Common myeloid progenitor, CD34-positive (primary cell): ENCODE results near the gene ZNF319. TPM values are rescaled to one million over a fixed set of nuclear protein-coding genes. Genes with fewer than 3 reads are reported as not detected.
A peak's percentile ranks its signal among the peaks of the same experiment; 100 is the strongest.

Source experiments
- CTCF ChIA-PET: fragments of 350-600 bp; sonication (Branson Sonifier 250); formaldehyde crosslinking; loops from one replicate; lab custom pipeline; 2021; ENCODE audit warnings: antibody characterized with exemption; lab: Charles Lee
- POLR2A ChIA-PET: fragments of 350-600 bp; sonication (Branson Sonifier 250); formaldehyde crosslinking; loops from one replicate; lab custom pipeline; 2021; ENCODE audit warnings: antibody characterized with exemption; lab: Charles Lee
- DNase-seq, 3 donors: peaks; one replicate each; pipeline versions ENCODE4 v3.0.0 to v3.0.0-alpha.2; 2013
- H3K27ac ChIP-seq, 2 experiments: 1 replicate in 1 of 2; 2 replicates in 1 of 2; pipeline ENCODE4 v1.7.0; 2013; ENCODE audit warnings: inconsistent platforms in 2 of 2, low read length in 2 of 2, mild to moderate bottlenecking in 2 of 2, low read depth in 1 of 2, moderate library complexity in 1 of 2; ENCODE audit not compliant: severe bottlenecking in 2 of 2, insufficient read depth in 1 of 2, poor library complexity in 1 of 2
- H3K27me3 ChIP-seq, 5 experiments: replicated peaks in 2 of 5; 1 replicate in 3 of 5; 2 replicates in 2 of 5; pipeline versions ENCODE4 v1.6.1 to v1.7.0; 2013; ENCODE audit warnings: low read length in 4 of 5, mild to moderate bottlenecking in 2 of 5, moderate library complexity in 2 of 5, inconsistent platforms in 1 of 5; ENCODE audit not compliant: insufficient read depth in 5 of 5, control insufficient read depth in 4 of 5
- H3K36me3 ChIP-seq, 4 experiments: 1 replicate in 2 of 4; 2 replicates in 2 of 4; pipeline versions ENCODE4 v1.6.1 to v1.7.0; 2013; ENCODE audit warnings: low read length in 3 of 4, control low read depth in 1 of 4, mild to moderate bottlenecking in 1 of 4; ENCODE audit not compliant: control insufficient read depth in 4 of 4, insufficient read depth in 4 of 4
- H3K4me1 ChIP-seq, 4 experiments: 1 replicate in 3 of 4; 2 replicates in 1 of 4; pipeline versions ENCODE4 v1.6.1 to v1.7.1; 2013; ENCODE audit warnings: low read length in 3 of 4, mild to moderate bottlenecking in 3 of 4, control low read depth in 1 of 4, inconsistent platforms in 1 of 4, moderate library complexity in 1 of 4; ENCODE audit not compliant: control insufficient read depth in 4 of 4, insufficient read depth in 4 of 4; ENCODE audit errors: control extremely low read depth in 1 of 4
- H3K4me3 ChIP-seq, 7 experiments: 1 replicate in 4 of 7; 2 replicates in 3 of 7; pipeline versions ENCODE4 v1.5.1 to v1.7.0; 2013; ENCODE audit warnings: mild to moderate bottlenecking in 7 of 7, low read length in 6 of 7, moderate library complexity in 6 of 7, inconsistent platforms in 2 of 7, low read depth in 2 of 7, control low read depth in 1 of 7; ENCODE audit not compliant: insufficient read depth in 4 of 7, control insufficient read depth in 1 of 7; ENCODE audit errors: extremely low read depth in 1 of 7
- H3K9me3 ChIP-seq, 5 experiments: 1 replicate in 4 of 5; 2 replicates in 1 of 5; pipeline versions ENCODE4 v1.6.1 to v1.7.1; 2013; ENCODE audit warnings: low read length in 4 of 5, mild to moderate bottlenecking in 2 of 5, inconsistent platforms in 1 of 5, low read depth in 1 of 5, moderate library complexity in 1 of 5; ENCODE audit not compliant: control insufficient read depth in 4 of 5, insufficient read depth in 2 of 5; ENCODE audit errors: control extremely low read depth in 1 of 5
- WGBS: methylation state at CpG from one replicate; pipeline ENCODE4 v1.1.5; 2013; ENCODE audit not compliant: insufficient coverage; 5-methylcytosine and 5-hydroxymethylcytosine counted together
- polyA plus RNA-seq: library from polyadenylated mRNA; unstranded; fragments of 120-200 nt; gene quantifications from one replicate; pipeline ENCODE4 v1.2.1, GENCODE V29; 2013

ZNF319 gene
- 8.0 TPM for polyA plus RNA-seq

GRCh38 chr16:57999971-58000705 lies at the start of gene ZNF319:
TSS of gene ZNF319 (minus strand) at chr16:58000672. CDS start at chr16:57998265, 2,407 bp downstream.
- Histone ChIP-seq H3K27me3 (no peaks in the 10 kb centered on the region), H3K4me3 (peak within 1 kb of the TSS; percentile 70 to 89 (median 80)), H3K36me3 (peaks cover 0 to 39% (median 23%) of the 10 kb centered on the region in 4 experiments), H3K27ac (peak within 1 kb of the TSS; percentile 33 to 77), H3K4me1 (peaks cover 4 to 35% (median 24%) of the 10 kb centered on the region in 4 experiments), H3K9me3 (no peaks in the 10 kb centered on the region)
- ChIA-PET POLR2A (no interaction called here), CTCF (interaction anchor here (1.2 to 7.7 kb wide), 7 partner anchors 9 to 200 kb away, joined by 3 to 61 read pairs (median 5); no protein-coding TSS in a partner anchor)
- DNase-seq: no peak
- WGBS: 0% methylated on average over 34 of the region's 95 CpGs

GRCh38 chr16:58049232-58050185 lies 49.0 kb upstream of the ZNF319 start:
- Histone ChIP-seq H3K36me3 (no peaks in the 10 kb centered on the region), H3K4me3 (no peak overlapping the region), H3K4me1 (peaks cover 0 to 8% (median under 1%) of the 10 kb centered on the region in 4 experiments), H3K27me3 (no peaks in the 10 kb centered on the region), H3K9me3 (no peaks in the 10 kb centered on the region), H3K27ac (no peak overlapping the region)
- ChIA-PET POLR2A (no interaction called here), CTCF (interaction anchor here (0.7 to 1.6 kb wide), 3 partner anchors 11 to 455 kb away, joined by 3 read pairs; no protein-coding TSS in a partner anchor)
- WGBS: 86% methylated on average over 13 of the region's 17 CpGs
- DNase-seq: no peak

GRCh38 chr16:58048494-58049231 lies 48.2 kb upstream of the ZNF319 start:
- Histone ChIP-seq H3K9me3 (no peaks in the 10 kb centered on the region), H3K4me3 (no peak overlapping the region), H3K36me3 (no peaks in the 10 kb centered on the region), H3K4me1 (peaks cover 0 to 8% (median 0%) of the 10 kb centered on the region in 4 experiments), H3K27me3 (no peaks in the 10 kb centered on the region), H3K27ac (no peak overlapping the region)
- ChIA-PET CTCF (interaction anchor here (0.7 to 1.6 kb wide), 4 partner anchors 10 to 454 kb away, joined by 3 read pairs; no protein-coding TSS in a partner anchor), POLR2A (no interaction called here)
- DNase-seq: no peak
- WGBS: 99% methylated on average over 11 of the region's 13 CpGs

GRCh38 chr16:58047557-58048348 lies 47.3 kb upstream of the ZNF319 start:
- CTCF ChIA-PET: interaction anchor here (1.0 to 1.6 kb wide), 3 partner anchors 9 to 20 kb away, joined by 3 read pairs; no protein-coding TSS in a partner anchor
- POLR2A ChIA-PET: no interaction called here
- no peak for DNase-seq
- H3K9me3 ChIP-seq: no peaks in the 10 kb centered on the region
- H3K27ac ChIP-seq: no peak overlapping the region
- no peaks in the 10 kb centered on the region for H3K27me3 ChIP-seq
- H3K36me3 ChIP-seq: no peaks in the 10 kb centered on the region
- H3K4me3 ChIP-seq: no peak overlapping the region
- H3K4me1 ChIP-seq: peaks cover 0 to 8% (median 0%) of the 10 kb centered on the region in 4 experiments
- WGBS: 78% methylated on average over 7 of the region's 19 CpGs

- Histone ChIP-seq H3K4me3 (no peak overlapping the region), H3K27me3 (no peaks in the 10 kb centered on the region), H3K4me1 (peaks cover 0 to 8% (median 0%) of the 10 kb centered on the region in 4 experiments), H3K36me3 (no peaks in the 10 kb centered on the region), H3K9me3 (no peaks in the 10 kb centered on the region), H3K27ac (no peak overlapping the region)
- ChIA-PET POLR2A (no interaction called here), CTCF (no interaction called here)
- WGBS: 94% methylated on average over 4 of the region's 6 CpGs
- DNase-seq: no peak
Measured at GRCh38 chr16:58046936-58047335, 46.5 kb upstream of the ZNF319 start.
